ENCODE measurements around the gene PF4V1. TPM values are rescaled to one million over a fixed set of nuclear protein-coding genes. Genes with fewer than 3 reads are reported as not detected.

PF4V1 gene
- total RNA-seq, 1 donor from 2014 or later, result not detected

DNA sequence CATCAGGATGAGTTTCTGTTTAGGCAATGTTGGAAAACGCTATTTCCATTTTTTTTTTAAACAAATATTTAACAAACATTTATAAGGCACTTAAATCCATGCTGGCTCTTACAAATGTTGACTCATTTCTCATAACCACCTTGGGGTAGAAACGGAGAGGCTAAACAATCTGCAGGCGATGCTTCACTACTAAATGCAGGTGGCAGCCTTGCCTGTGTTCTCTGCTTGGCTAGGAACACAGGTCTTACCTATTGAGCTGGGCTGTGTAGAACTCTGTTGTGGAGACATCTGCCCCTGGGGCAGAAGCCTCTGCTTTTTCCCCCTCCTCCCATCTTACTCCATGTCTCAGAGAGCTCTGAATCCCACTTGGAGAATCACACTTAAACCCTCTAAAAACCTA is 14.7 kb downstream of the PF4V1 start:
- ATAC-seq, result no peak
- intact Hi-C loops (cut with DNase I), result no loop called here
- DNase-seq (ENCODE audit: low spot score), result no peak

DNA sequence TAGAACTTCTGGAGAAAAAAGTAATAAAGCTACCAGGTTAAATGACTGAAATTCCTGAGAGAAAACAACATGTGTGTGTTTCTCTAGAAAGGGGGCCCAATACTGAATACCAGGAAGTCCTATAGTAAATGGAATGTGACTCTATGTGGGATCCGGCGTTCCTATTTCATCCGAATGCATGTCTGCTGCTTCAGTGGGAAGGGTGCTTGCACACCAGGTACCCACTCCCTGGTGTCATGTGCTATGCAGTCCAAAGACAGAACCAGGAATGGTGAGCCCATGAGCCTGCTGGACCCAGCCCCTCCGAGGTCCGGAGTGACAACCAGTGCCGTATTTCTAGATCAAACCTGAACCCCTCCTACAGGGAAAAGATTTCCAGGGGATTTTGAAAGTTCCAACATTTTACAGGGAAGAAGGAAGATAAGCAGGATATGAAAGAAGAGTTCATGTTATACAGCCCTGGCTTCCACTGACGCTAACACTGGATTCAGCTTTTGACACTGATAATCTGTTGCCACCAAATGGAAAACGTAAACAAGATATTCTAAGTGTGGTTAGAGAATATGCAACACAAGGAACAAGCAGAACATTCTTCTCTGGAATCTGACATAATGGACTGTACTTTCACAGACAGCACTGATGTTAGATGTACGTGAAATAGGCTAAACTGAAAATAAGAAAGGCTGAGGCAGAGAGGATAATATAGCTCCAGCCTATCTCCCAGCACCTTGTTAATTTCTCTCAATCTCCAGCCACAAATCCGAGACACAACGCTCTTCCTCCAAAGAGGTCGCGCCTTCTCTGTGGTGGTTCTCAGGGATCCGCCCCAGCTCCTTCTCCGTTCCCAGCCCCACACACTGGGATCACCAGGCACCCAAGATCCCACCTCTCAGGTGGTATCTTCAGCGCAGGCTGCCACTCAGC is 15.4 kb downstream of the PF4V1 start:
- intact Hi-C loops (cut with DNase I), result no loop called here
- DNase-seq (ENCODE audit: low spot score) (no peak), ATAC-seq (peak; percentile 31)

- intact Hi-C loops (cut with DNase I), result no loop called here
- ATAC-seq (peak; percentile 75), DNase-seq (ENCODE audit: low spot score) (peak; percentile 72)
Measured at GRCh38 chr4:73869130-73870055, 16.3 kb downstream of the PF4V1 start, which contains the start of gene CXCL1. Gene CXCL1, plus strand, starts transcription at chr4:73869393. Its CDS starts 78 bp downstream, at chr4:73869471.

- no peak for ATAC-seq
- DNase-seq (ENCODE audit: low spot score), result no peak
- intact Hi-C loops (cut with DNase I), result no loop called here
Measured at GRCh38 chr4:73870260-73870659, 17.2 kb downstream of the PF4V1 start.

GRCh38 chr4:73870768-73871167 is 17.7 kb downstream of the PF4V1 start:
- DNase-seq (ENCODE audit: low spot score), result no peak
- intact Hi-C loops (cut with DNase I), result no loop called here
- ATAC-seq, result no peak

- ATAC-seq (no peak), DNase-seq (ENCODE audit: low spot score) (no peak)
- intact Hi-C loops (cut with DNase I), result no loop called here
Measured at GRCh38 chr4:73871511-73872310, 18.6 kb downstream of the PF4V1 start.

GRCh38 chr4:73872316-73873108 is 19.4 kb downstream of the PF4V1 start:
- intact Hi-C loops (cut with DNase I), result no loop called here
- DNase-seq (ENCODE audit: low spot score) (no peak), ATAC-seq (peak; percentile 27)

DNA sequence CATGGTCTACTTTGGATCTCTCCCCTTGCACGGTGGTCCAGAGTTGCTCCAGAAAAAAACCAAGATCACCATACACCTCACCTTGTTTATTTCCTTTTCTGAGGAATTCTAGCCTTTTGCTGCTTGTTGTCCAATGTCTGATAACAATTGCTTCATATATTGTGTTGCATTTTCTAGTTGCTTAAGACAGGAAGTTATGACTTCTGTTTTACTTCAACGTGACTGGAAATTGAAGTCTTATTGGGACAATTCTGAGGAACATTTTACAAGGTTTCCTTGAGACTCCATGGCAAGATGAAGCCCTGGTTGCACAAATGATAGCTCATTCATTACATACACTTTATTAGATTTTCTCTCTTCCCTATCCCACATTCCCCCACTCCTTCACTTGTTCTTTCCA is 21.3 kb downstream of the PF4V1 start:
- no peak for DNase-seq (ENCODE audit: low spot score)
- no peak for ATAC-seq
- intact Hi-C loops (cut with DNase I), result no loop called here

DNA sequence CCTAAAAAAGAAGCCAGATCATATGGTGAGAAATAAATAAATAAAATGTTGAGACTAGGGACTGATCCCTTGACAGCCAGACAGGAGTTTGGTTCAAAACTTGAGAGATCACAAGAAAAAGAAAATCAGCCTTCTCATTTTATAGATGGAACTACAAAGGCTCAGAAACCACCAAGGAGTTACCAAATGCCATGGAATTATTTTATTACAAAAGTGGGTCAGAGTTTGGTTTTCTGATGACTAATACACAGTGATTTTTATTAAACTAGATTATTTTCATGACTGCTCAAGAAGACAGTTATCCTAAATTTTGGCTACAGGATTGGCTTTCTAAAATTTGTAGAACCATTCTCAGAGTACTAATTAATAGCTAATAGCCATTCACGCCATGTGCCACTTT is 22.3 kb downstream of the PF4V1 start:
- intact Hi-C loops (cut with DNase I), result no loop called here
- DNase-seq (ENCODE audit: low spot score) (no peak), ATAC-seq (no peak)

- DNase-seq (ENCODE audit: low spot score), result no peak
- no peak for ATAC-seq
- intact Hi-C loops (cut with DNase I), result no loop called here
Measured at GRCh38 chr4:73883306-73883705, 30.2 kb downstream of the PF4V1 start.

DNA sequence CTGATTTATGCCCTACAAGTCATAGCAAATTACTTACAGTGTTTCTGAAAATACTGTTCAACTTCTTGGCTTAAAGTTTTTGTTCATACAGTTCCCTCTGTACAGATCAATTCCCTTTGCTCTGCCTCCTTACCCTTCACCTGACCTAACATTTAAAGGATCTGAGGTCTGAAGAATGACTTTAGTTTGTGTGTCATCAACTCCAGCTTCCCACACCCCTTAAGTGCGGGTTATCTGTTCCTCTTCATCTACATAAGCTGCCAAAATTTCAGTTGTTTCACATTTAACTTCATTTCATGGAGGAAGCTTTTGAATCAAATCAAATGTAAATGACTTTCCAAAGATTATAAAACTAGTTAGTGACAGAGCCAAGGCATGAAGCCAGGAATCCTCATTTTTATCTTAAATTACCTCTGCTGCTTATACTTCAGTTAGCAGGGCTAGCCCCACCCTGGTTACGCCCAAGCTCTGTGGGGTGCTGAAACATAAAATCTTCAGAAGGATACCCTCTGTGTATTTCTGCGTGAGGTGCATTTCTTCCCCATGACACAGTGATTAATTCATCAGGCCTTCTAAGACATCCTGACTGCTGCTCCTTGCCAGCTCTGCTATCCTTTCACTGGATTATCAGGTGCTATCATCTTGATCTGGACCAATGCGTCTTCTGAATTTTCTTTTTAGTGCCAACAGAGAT is 32.6 kb downstream of the PF4V1 start:
- intact Hi-C loops (cut with DNase I), result no loop called here
- no peak for DNase-seq (ENCODE audit: low spot score)
- no peak for ATAC-seq

GRCh38 chr4:73891326-73891725 is 38.2 kb downstream of the PF4V1 start:
- no peak for DNase-seq (ENCODE audit: low spot score)
- no peak for ATAC-seq
- intact Hi-C loops (cut with DNase I), result no loop called here

DNA sequence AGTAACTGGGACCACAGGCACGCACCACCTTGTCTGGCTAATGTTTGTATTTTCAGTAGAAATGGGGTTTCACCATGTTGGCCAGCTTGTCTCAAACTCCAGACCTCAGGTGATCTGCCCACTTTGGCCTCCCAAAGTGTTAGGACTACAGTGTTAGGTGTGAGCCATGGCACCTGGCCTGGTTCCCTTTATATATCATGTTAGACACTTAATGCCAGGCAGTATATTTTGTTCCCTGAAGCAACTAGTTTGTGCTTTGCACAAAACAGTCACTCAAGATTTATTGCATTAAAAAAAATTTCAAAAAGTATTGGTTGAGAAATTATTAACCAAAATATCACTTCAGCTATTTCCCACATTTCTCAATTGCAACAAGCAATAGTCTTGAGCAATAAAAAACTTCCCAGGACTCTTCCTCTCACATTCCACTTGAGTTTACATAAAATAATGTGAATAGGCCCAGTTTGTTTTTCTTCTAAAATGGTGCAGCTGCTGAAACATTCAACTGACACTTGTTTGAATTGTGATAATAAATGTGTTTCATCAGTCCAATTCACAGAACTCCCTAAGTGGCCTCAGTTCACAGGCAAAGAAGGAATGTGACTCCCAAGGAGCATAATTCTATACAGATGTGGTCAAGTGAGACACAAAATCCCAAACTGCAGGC is 38.8 kb downstream of the PF4V1 start:
- no peak for DNase-seq (ENCODE audit: low spot score)
- intact Hi-C loops (cut with DNase I), result no loop called here
- peak; percentile 68 for ATAC-seq

GRCh38 chr4:73892966-73893365 is 39.9 kb downstream of the PF4V1 start:
- DNase-seq (ENCODE audit: low spot score) (no peak), ATAC-seq (no peak)
- intact Hi-C loops (cut with DNase I), result no loop called here

- intact Hi-C loops (cut with DNase I), result no loop called here
- ATAC-seq, result no peak
- DNase-seq (ENCODE audit: low spot score), result no peak
Measured at GRCh38 chr4:73894001-73894400, 40.9 kb downstream of the PF4V1 start.

GRCh38 chr4:73895201-73896175 is 42.4 kb downstream of the PF4V1 start:
- no peak for DNase-seq (ENCODE audit: low spot score)
- intact Hi-C loops (cut with DNase I), result no loop called here
- ATAC-seq, result no peak
